T-helper 1 cell treated with Interleukin-12 subunit alpha and Interleukin-12 subunit beta and Interleukin-4 antibody, amounts not matched to agents 30 μg/mL and 1 μg/mL, for 36 hours (primary cell): Measurements from ENCODE around the gene PTPRD.
"Not testable (repeated sequence)": the region's sequence is repeated elsewhere in the genome, so short reads cannot be mapped to it uniquely, and the experiment has no call there.

ENCODE experiments used
- H3K27ac Mint-ChIP-seq: one replicate; pipeline ENCODE4 v1.8.0; 2021; ENCODE audit warnings: mild to moderate bottlenecking, mixed read lengths
- H3K27me3 Mint-ChIP-seq: one replicate; pipeline ENCODE4 v1.8.0; 2021; ENCODE audit warnings: low read depth, mixed read lengths
- H3K36me3 Mint-ChIP-seq: one replicate; pipeline ENCODE4 v1.8.0; 2021; ENCODE audit warnings: low read depth, mixed read lengths
- H3K4me1 Mint-ChIP-seq: one replicate; pipeline ENCODE4 v1.8.0; 2021; ENCODE audit warnings: low read depth, mixed read lengths
- H3K4me3 Mint-ChIP-seq: one replicate; pipeline ENCODE4 v1.8.0; 2021; ENCODE audit warnings: mild to moderate bottlenecking, moderate library complexity, mixed read lengths
- H3K9me3 Mint-ChIP-seq: one replicate; pipeline ENCODE4 v1.8.0; 2021; ENCODE audit warnings: mixed read lengths

PTPRD gene

DNA sequence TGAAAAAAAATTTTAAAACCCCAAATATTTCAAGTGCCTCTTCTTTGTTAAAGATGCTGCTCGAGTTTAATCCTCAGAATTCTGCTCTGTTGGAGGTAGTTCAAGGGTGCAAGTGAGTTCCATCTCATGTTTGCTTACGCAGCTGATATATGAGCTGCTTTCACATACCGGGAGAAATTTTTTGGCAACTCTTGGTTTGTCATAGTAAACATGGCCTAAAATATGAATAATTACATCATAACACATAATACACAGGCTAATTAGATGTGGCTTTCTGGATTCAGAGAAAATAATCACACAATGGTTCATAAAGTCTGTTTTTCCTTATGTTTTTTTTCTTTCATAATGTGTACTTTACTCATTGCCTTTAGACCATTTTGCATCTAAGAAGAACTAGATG, 1134.1 kb downstream of the PTPRD start:
- no peak overlapping the region for H3K27ac Mint-ChIP-seq
- no peaks in the 10 kb centered on the region for H3K27me3 Mint-ChIP-seq

DNA sequence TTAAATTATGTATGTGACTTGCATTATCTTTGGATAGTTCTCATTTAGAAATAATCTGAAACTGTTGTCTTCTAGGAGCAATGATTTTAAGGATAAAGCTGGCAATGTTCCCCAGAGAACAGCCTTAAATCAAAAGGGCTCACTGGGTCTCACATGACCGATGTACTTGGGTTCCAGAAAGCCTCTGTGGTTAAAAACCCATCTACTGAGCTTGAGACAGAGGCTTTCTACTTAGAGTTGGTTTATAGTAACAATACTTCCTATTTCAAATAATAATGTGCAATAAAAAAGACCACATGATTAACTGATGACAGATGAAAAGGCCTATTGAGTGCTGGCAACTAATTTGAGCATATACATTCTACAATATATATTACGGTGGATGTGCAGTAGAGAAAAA, 1143.5 kb downstream of the PTPRD start:
- Mint-ChIP-seq H3K27ac (no peak overlapping the region), H3K36me3 (no peaks in the 10 kb centered on the region)

More for the DNA sequence above, 1134.1 kb downstream of the PTPRD start:
- Mint-ChIP-seq H3K4me1 (no peaks in the 10 kb centered on the region), H3K4me3 (no peak overlapping the region), H3K36me3 (no peaks in the 10 kb centered on the region), H3K9me3 (no peaks in the 10 kb centered on the region)

DNA sequence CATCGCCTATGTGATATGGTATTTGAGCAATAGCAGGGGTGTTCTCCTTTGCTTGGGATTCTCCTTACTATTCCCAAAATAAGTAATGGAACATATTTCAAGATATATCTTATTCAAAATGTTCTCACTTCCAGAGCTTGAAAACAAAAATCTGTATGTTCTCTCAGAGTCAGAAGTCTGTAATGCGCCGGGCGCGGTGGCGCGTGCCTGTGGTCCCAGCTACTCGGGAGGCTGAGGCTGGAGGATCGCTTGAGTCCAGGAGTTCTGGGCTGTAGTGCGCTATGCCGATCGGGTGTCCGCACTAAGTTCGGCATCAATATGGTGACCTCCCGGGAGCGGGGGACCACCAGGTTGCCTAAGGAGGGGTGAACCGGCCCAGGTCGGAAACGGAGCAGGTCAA, 1170.9 kb downstream of the PTPRD start:
- H3K9me3 Mint-ChIP-seq, H3K27ac Mint-ChIP-seq, H3K4me3 Mint-ChIP-seq, H3K36me3 Mint-ChIP-seq, H3K4me1 Mint-ChIP-seq, H3K27me3 Mint-ChIP-seq: not testable (repeated sequence)

More for the DNA sequence above, 1143.5 kb downstream of the PTPRD start:
- Mint-ChIP-seq H3K27me3 (no peaks in the 10 kb centered on the region), H3K9me3 (peaks cover 3% of the 10 kb centered on the region), H3K4me1 (no peaks in the 10 kb centered on the region), H3K4me3 (no peak overlapping the region)

GRCh38 chr9:9437641-9438040, 1175.2 kb downstream of the PTPRD start:
- Mint-ChIP-seq H3K4me3 (no peak overlapping the region), H3K27ac (no peak overlapping the region), H3K9me3 (peaks cover 3% of the 10 kb centered on the region), H3K4me1 (no peaks in the 10 kb centered on the region), H3K27me3 (no peaks in the 10 kb centered on the region), H3K36me3 (no peaks in the 10 kb centered on the region)

- H3K9me3 Mint-ChIP-seq, H3K4me3 Mint-ChIP-seq, H3K27ac Mint-ChIP-seq, H3K27me3 Mint-ChIP-seq, H3K4me1 Mint-ChIP-seq, H3K36me3 Mint-ChIP-seq: not testable (repeated sequence)
Observed at GRCh38 chr9:9426454-9426853, 1186.3 kb downstream of the PTPRD start.

DNA sequence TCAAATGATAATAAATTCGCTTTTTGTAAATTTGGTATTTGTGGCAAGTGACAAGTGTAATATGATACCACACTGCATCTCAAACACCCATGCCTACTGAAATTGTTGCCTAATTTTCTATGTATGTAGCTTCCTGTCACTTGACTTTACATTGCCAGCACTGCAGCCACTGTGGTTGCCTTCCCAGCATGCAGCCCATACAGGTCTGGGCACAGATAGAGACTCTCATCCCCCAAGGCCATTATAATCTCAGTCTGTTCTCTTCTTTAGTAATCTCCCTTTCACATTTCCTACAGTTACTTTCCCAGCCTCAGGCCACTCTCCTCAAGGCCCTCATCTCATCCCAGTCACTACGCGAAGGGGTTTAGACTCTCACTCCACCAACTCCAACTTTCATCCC, 1200.6 kb downstream of the PTPRD start:
- no peaks in the 10 kb centered on the region for H3K4me1 Mint-ChIP-seq
- H3K9me3 Mint-ChIP-seq, result peaks cover 5% of the 10 kb centered on the region
- H3K36me3 Mint-ChIP-seq, result no peaks in the 10 kb centered on the region
- no peak overlapping the region for H3K4me3 Mint-ChIP-seq
- no peaks in the 10 kb centered on the region for H3K27me3 Mint-ChIP-seq
- H3K27ac Mint-ChIP-seq, result no peak overlapping the region

- no peaks in the 10 kb centered on the region for H3K27me3 Mint-ChIP-seq
- no peaks in the 10 kb centered on the region for H3K36me3 Mint-ChIP-seq
Observed at GRCh38 chr9:9410736-9411135, 1202.1 kb downstream of the PTPRD start.

DNA sequence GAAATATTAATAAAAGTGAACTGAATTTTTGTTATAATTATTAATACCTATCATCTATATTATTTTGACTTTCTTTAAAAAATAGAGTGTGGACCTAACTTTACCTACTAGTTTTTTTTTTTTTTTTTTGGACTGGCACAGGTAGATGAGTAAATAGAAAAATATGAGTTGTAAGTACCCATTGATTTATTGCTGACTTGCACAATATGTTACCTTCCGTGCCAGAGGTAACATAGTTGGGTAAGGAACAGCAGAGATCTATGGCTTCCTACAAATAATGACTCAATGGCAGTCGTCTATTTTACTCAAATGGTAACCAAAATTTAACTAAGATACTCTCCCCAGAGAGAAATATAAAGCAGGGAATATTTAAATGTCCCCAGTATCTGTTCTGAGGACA, 1212.8 kb downstream of the PTPRD start:
- Mint-ChIP-seq H3K4me3 (no peak overlapping the region), H3K27me3 (no peaks in the 10 kb centered on the region), H3K9me3 (peaks cover 3% of the 10 kb centered on the region), H3K27ac (no peak overlapping the region), H3K4me1 (no peaks in the 10 kb centered on the region), H3K36me3 (no peaks in the 10 kb centered on the region)

More at GRCh38 chr9:9410736-9411135, 1202.1 kb downstream of the PTPRD start:
- H3K27ac Mint-ChIP-seq, result no peak overlapping the region
- H3K4me3 Mint-ChIP-seq, result no peak overlapping the region
- no peaks in the 10 kb centered on the region for H3K4me1 Mint-ChIP-seq
- peaks cover 5% of the 10 kb centered on the region for H3K9me3 Mint-ChIP-seq

DNA sequence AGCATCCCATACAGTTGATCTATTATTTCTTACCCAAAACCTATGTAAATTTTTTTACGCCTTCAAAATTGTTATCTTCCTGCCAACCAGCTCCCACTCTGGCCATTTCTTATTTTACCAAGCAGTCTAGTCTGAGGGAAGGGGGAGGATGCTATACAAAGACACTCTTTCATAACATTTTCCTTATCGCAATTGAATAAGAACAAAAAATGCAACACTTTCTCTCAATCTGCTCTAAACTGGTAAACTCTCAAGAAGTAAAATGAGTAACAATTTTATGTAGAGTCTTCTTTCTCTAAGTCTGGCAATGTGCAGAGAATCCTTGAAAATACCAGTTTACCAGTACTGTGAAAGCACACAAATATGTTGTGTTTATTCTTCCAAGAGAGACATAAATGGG, 1216.3 kb downstream of the PTPRD start:
- no peak overlapping the region for H3K27ac Mint-ChIP-seq

GRCh38 chr9:9395539-9395938, 1217.3 kb downstream of the PTPRD start:
- Mint-ChIP-seq H3K4me3 (no peak overlapping the region), H3K9me3 (no peaks in the 10 kb centered on the region), H3K27me3 (no peaks in the 10 kb centered on the region), H3K36me3 (no peaks in the 10 kb centered on the region), H3K27ac (no peak overlapping the region), H3K4me1 (no peaks in the 10 kb centered on the region)

More for the DNA sequence above, 1216.3 kb downstream of the PTPRD start:
- Mint-ChIP-seq H3K36me3 (no peaks in the 10 kb centered on the region), H3K4me3 (no peak overlapping the region), H3K27me3 (no peaks in the 10 kb centered on the region), H3K9me3 (no peaks in the 10 kb centered on the region), H3K4me1 (no peaks in the 10 kb centered on the region)

DNA sequence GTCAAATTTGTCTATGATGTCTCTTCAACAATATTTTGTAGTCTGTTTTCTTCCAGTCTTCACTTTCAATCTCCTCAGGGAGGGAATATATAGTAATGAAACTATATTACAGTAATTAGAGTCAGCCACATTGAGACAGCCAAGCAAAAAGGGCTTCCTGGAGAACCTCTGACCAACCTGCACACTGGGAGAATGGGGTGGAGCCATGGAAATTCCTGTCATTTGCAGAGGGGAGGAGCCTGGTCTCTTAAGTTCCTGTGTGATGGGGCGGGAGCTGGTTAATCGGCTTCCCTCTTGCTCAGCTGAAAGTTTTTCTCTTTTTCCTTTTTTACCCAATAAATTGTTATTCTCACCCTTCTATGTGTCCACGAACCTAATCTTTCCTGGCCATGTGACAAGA, 1220.0 kb downstream of the PTPRD start:
- Mint-ChIP-seq H3K4me1 (no peaks in the 10 kb centered on the region), H3K9me3 (no peaks in the 10 kb centered on the region), H3K27me3 (no peaks in the 10 kb centered on the region), H3K36me3 (no peaks in the 10 kb centered on the region), H3K27ac (no peak overlapping the region), H3K4me3 (no peak overlapping the region)

GRCh38 chr9:9389904-9390303, 1222.9 kb downstream of the PTPRD start:
- H3K36me3 Mint-ChIP-seq, result no peaks in the 10 kb centered on the region
- no peaks in the 10 kb centered on the region for H3K4me1 Mint-ChIP-seq
- H3K27me3 Mint-ChIP-seq, result no peaks in the 10 kb centered on the region
- no peak overlapping the region for H3K4me3 Mint-ChIP-seq
- no peak overlapping the region for H3K27ac Mint-ChIP-seq
- H3K9me3 Mint-ChIP-seq, result no peaks in the 10 kb centered on the region

DNA sequence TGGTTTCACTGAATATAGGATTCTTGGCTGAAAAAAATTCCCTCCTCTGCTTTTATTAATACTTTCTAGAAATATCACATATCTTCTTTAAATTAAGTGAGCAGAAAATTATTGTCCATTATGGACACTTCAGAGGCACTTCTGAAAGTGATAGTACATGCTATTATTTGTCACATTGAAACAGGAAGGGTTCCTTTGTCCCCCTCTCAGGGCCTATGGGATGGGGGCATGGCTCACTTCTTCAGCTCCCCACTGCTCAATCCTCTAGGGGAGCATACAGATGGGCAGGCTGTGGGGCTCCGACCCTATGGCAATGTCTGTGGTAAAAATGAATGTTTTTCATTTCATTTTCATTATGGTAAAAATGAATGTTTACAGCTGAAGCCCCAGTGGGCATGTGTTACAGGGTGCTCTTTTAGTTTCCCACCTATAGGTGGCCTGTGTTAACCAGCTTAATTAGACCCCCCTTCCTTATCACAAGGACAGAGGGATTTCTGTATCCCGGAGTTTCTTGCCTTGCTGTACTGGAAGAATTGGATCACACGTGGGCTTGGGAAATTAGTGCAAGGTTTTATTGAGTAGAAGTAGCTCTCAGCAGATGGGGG, 1225.2 kb downstream of the PTPRD start:
- Mint-ChIP-seq H3K36me3 (no peaks in the 10 kb centered on the region), H3K27ac (no peak overlapping the region), H3K27me3 (no peaks in the 10 kb centered on the region), H3K4me3 (no peak overlapping the region), H3K4me1 (no peaks in the 10 kb centered on the region), H3K9me3 (no peaks in the 10 kb centered on the region)

DNA sequence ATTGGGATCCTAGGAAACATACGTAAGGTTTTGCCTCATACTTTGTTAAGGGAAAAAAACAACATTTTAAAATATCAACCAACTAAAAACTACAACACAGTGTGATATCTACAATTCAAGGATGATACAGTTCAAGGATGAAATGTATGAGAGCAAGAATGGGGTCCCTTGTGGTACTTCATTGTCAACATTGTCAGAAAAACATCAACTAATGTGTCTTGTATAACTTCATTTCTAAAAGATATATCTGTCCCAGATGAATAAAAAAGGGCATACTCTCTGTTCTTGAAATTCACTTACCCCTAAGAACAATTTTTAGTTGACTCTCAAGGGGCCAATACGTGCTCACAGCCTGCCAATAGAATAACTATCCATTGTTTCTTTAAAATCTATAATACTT, 1250.5 kb downstream of the PTPRD start:
- Mint-ChIP-seq H3K4me1 (no peaks in the 10 kb centered on the region), H3K4me3 (no peak overlapping the region), H3K9me3 (no peaks in the 10 kb centered on the region), H3K36me3 (no peaks in the 10 kb centered on the region), H3K27me3 (no peaks in the 10 kb centered on the region), H3K27ac (no peak overlapping the region)

DNA sequence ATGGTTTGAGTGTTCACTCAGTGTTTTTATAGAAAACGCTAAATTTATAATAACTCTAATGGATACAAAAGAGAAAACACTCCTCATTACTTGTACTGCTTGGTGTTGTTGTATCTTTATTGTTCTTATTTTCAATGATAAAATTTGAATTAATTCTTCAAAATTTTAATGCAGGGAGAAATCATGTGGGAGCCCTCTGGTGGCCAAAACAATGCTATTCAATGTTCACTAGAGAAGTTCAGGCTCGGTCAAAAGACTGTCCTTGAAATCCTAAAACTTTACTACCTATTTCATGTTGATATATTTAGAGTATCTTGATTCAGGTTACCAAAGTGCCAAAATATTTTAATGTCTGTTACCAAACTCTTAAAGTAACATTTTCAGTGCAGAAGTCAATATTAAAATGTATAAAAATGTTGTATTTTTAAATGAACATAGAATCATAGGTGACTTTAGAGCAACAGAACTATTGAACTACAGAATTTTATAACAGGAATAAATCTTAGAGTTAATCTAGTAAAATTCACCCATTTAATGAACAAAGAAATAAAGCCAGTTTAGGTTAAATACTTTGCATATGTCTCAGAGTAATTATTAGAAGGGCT, 1259.8 kb downstream of the PTPRD start:
- H3K9me3 Mint-ChIP-seq, result no peaks in the 10 kb centered on the region
- no peaks in the 10 kb centered on the region for H3K36me3 Mint-ChIP-seq

DNA sequence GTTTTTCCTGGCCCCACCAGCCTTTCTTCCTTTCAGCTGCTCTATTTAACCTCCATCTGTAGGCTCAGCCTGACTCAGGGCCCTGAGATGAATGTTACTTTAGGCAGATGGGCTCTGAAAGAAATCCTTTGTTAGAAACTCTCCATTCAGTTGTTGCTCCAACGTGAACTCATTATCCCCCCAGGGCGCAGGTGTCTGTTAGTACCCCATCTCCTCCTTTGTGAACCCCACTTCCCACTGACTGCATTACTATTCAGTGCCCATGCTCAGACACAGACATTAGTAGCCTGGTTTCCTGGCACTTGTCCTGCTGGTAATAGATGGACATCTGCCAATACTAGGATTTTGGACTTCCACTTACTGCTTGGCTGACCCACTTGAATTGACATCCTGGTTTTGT, 1271.6 kb downstream of the PTPRD start:
- no peaks in the 10 kb centered on the region for H3K9me3 Mint-ChIP-seq
- H3K36me3 Mint-ChIP-seq, result no peaks in the 10 kb centered on the region
- H3K4me3 Mint-ChIP-seq, result no peak overlapping the region

More for the DNA sequence above, 1259.8 kb downstream of the PTPRD start:
- Mint-ChIP-seq H3K27ac (no peak overlapping the region), H3K27me3 (no peaks in the 10 kb centered on the region), H3K4me3 (no peak overlapping the region), H3K4me1 (no peaks in the 10 kb centered on the region)

More for the DNA sequence above, 1271.6 kb downstream of the PTPRD start:
- Mint-ChIP-seq H3K27me3 (no peaks in the 10 kb centered on the region), H3K27ac (no peak overlapping the region), H3K4me1 (no peaks in the 10 kb centered on the region)
